Stimulated activated CD4-positive, alpha-beta T cell treated with anti-CD3 and anti-CD28 coated beads, Interleukin-15, amount 100 ng/mL, for 24 hours (primary cell): ENCODE data around the gene PCDHGA4.
"Not testable (repeated sequence)": the region's sequence is repeated elsewhere in the genome, so short reads cannot be mapped to it uniquely, and the experiment has no call there.

ENCODE experiments used
- DNase-seq: peaks from one replicate; pipeline ENCODE4 v3.0.0-alpha.2; 2020

PCDHGA4 gene

GRCh38 chr5:141354900-141355469, at the start of gene PCDHGA4:
Gene PCDHGA4, plus strand, starts transcription at chr5:141355021. Its CDS starts 87 bp downstream, at chr5:141355108.
- DNase-seq = no peak

GRCh38 chr5:141306630-141307029, 48.2 kb upstream of the PCDHGA4 start:
- no peak for DNase-seq

DNA sequence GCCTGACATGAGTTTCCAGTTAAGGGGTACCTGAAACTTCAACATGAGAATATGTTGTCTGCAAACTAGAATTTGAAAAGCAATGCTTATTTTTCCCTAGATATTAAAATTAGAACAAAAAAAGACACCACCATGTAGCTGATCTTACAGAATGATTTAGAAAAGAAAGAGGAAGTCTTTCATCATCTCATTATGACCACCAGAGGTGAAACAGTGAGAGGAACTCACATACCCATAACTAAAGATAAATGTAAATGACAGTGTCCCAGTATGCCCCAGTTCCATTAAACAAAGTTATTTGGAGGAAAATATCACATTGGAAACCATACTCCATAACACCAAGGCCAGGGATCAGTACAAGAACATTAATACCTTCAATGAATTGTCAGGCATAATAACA, 41.1 kb upstream of the PCDHGA4 start:
- DNase-seq = no peak

- DNase-seq = not testable (repeated sequence)
Measured at GRCh38 chr5:141316963-141317362, 37.9 kb upstream of the PCDHGA4 start.

GRCh38 chr5:141319202-141319601, 35.6 kb upstream of the PCDHGA4 start:
- no peak for DNase-seq

DNA sequence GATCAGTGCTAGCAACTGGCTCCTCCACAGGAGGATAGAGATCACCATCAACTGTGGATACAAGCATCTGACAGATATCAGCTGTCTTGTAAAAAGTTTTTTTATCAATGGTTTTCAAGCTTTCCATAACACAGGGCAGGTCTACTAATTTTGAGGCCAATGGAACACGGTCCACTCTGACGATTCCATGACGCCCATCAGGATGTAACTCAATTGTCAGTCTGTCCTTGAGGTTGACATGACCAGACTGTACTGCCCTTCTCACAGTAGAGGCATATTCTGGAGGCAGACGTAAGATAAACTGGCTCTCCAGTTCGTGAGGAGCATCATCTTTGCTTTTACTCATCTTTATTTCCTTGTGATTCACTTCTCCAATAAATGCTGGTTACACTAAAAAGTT, 35.1 kb upstream of the PCDHGA4 start:
- no peak for DNase-seq

- DNase-seq = peak; percentile 92
Measured at GRCh38 chr5:141320225-141321169, 34.3 kb upstream of the PCDHGA4 start, which contains the start of gene TAF7. Gene TAF7, minus strand, starts transcription at chr5:141320784. Its CDS starts 740 bp downstream, at chr5:141320044.

DNA sequence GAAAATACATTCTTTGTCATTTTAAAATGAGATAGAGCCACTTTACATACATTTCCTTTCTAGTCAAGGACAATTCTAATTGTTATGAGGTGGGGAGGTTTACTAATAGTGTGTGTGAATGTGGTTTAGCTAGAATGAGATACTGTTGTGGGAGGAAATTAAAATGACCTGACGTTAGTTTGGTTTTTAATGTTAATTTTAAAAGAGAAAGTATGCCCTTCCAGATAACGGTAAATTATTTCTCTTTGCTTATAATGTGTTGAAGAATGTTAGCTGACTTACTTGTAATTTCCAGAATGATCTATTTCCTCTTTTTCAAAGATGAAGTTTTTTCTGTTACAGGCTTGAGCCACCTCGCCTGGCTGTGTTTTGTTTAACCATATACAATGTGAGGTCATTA, 32.6 kb upstream of the PCDHGA4 start:
- no peak for DNase-seq

DNA sequence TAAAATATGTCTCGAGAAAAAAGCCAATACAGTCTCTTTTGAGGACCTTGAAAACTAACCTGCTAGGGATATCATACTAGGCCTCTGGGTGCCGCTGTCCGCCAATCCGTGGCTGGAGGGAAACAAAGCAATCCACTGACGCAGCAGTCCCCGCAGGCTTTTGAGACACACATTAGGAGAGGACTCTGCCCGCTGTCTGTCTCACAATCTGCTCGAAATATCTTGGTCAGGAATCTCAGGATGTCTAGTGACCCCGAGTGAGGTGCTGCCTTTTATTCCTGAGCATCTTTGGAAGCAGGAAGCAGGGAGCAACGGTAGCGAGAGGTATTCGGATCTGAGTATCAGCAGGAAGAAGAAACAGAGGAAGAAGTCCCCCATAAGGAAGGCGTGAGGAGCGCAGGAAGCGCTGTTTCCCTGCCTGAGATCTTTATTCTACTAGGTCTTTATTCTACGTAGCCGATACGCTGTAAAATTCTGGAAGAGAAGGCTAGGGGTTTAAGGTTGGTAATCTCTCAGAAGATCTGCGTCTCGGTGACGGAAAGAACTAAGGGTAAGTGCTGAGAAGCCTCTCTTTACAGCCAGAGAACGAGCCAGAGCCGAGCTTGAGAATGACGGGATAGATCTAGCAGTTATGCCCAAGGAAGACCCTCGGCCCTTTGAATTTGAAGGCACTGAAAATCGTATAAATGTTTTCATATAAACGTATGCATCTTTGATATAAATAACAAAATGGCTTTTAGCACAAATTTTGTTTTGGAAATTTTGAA, 28.6 kb upstream of the PCDHGA4 start:
- peak; percentile 78 for DNase-seq

GRCh38 chr5:141328231-141328630, 26.6 kb upstream of the PCDHGA4 start:
- DNase-seq = no peak

- DNase-seq = peak; percentile 25
Measured at GRCh38 chr5:141330299-141331080, 24.3 kb upstream of the PCDHGA4 start, which contains the start of gene PCDHGA1. Gene PCDHGA1, plus strand, starts transcription at chr5:141330514.

GRCh38 chr5:141332571-141332970, 22.2 kb upstream of the PCDHGA4 start:
- DNase-seq = not testable (repeated sequence)

- no peak for DNase-seq
Measured at GRCh38 chr5:141338538-141339306, 16.1 kb upstream of the PCDHGA4 start, which contains the start of gene PCDHGA2. Gene PCDHGA2, plus strand, starts transcription at chr5:141338760.

DNA sequence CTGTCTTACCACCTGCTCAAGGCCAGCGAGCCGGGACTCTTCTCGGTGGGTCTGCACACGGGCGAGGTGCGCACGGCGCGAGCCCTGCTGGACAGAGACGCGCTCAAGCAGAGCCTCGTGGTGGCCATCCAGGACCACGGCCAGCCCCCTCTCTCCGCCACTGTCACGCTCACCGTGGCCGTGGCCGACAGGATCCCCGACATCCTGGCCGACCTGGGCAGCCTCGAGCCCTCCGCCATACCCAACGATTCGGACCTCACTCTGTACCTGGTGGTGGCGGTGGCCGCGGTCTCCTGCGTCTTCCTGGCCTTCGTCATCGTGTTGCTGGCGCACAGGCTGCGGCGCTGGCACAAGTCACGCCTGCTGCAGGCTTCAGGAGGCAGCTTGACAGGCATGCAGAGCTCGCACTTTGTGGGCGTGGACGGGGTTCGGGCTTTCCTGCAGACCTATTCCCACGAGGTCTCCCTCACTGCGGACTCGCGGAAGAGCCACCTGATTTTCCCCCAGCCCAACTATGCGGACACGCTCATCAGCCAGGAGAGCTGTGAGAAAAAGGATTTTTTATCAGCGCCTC, 14.0 kb upstream of the PCDHGA4 start:
- not testable (repeated sequence) for DNase-seq

- no peak for DNase-seq
Measured at GRCh38 chr5:141342773-141343172, 12.0 kb upstream of the PCDHGA4 start.

GRCh38 chr5:141343242-141343952, 11.4 kb upstream of the PCDHGA4 start, which contains the start of gene PCDHGA3:
Gene PCDHGA3, plus strand, starts transcription at chr5:141343829. Its CDS starts 205 bp downstream, at chr5:141344034.
- no peak for DNase-seq

- no peak for DNase-seq
Measured at GRCh38 chr5:141343953-141344463, 10.8 kb upstream of the PCDHGA4 start.

- DNase-seq = no peak
Measured at GRCh38 chr5:141345327-141345726, 9.5 kb upstream of the PCDHGA4 start.

- not testable (repeated sequence) for DNase-seq
Measured at GRCh38 chr5:141346017-141346416, 8.8 kb upstream of the PCDHGA4 start.
